Gastroesophageal sphincter (tissue), 3 donors: ENCODE data around the gene MB21D2.

Experiments used
- POLR2A ChIP-seq, 2 donors: fragments of 450-650 bp; IDR thresholded peaks; one replicate each; pipeline ENCODE4 v1.6.1; 2017; ENCODE audit warnings: antibody characterized with exemption in 2 of 2, mild to moderate bottlenecking in 2 of 2, moderate library complexity in 1 of 2
- TF ChIP-seq, protein P1 (sequence below), 4 experiments: fragments of 200-600 bp in 2 of 4; fragments of 450-650 bp in 2 of 4; sonication (generic) in 1 of 4; IDR thresholded peaks; one replicate each; pipeline ENCODE4 v1.5.1; 2017 to 2019; ENCODE audit warnings: antibody characterized with exemption in 4 of 4, mild to moderate bottlenecking in 2 of 4, moderate library complexity in 2 of 4

DNA sequence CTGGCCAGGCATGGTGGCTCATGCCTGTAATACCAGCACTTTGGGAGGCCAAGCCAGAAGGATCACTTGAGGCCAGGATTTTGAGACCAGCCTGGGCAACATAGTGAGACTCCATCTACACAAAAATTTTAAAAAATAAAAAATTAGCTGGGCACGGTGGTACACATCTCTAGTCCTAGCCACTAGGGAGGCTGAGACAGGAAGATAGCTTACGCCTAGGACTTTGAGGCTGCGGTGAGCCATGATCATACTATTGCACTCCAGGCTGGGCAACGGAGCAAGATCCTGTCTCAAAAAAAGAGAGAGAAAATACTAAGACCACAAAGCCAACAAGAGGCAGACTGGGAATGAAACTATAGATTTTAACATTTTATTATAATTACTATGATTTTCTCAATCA, 4.1 kb downstream of the MB21D2 start:
- TF ChIP-seq, protein P1, sequence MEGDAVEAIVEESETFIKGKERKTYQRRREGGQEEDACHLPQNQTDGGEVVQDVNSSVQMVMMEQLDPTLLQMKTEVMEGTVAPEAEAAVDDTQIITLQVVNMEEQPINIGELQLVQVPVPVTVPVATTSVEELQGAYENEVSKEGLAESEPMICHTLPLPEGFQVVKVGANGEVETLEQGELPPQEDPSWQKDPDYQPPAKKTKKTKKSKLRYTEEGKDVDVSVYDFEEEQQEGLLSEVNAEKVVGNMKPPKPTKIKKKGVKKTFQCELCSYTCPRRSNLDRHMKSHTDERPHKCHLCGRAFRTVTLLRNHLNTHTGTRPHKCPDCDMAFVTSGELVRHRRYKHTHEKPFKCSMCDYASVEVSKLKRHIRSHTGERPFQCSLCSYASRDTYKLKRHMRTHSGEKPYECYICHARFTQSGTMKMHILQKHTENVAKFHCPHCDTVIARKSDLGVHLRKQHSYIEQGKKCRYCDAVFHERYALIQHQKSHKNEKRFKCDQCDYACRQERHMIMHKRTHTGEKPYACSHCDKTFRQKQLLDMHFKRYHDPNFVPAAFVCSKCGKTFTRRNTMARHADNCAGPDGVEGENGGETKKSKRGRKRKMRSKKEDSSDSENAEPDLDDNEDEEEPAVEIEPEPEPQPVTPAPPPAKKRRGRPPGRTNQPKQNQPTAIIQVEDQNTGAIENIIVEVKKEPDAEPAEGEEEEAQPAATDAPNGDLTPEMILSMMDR (IDR thresholded peaks at IDR 0.05), result no peak
- no peak for TF ChIP-seq POLR2A (IDR thresholded peaks at IDR 0.05)
